ENCODE measurements around the gene PTAR1. TPM values are rescaled to one million over a fixed set of nuclear protein-coding genes. Genes with fewer than 3 reads are reported as not detected.

The PTAR1 gene
- total and polyA plus RNA-seq, 8 donors, result 49.5 to 117 (median 73.1) TPM

GRCh38 chr9:69762527-69762926 is 2.7 kb upstream of the PTAR1 start:
- ATAC-seq (no peak), DNase-seq (no peak)
- intact Hi-C loops (cut with DNase I), result no loop called here
- H3K4me1 ChIP-seq, result peaks cover 2 to 13% of the 10 kb centered on the region in 2 donors
- H3K36me3 ChIP-seq, result no peaks in the 10 kb centered on the region
- no peaks in the 10 kb centered on the region for H3K27me3 ChIP-seq
- H3K9me3 ChIP-seq, result no peaks in the 10 kb centered on the region
- no peak overlapping the region for H3K27ac ChIP-seq
- H3K4me3 ChIP-seq, result no peak overlapping the region
- TF ChIP-seq CTCF (IDR thresholded peaks at IDR 0.05), result no peak

GRCh38 chr9:69760278-69760610 is 433 bp upstream of the PTAR1 start:
- Histone ChIP-seq H3K9me3 (no peaks in the 10 kb centered on the region), H3K27ac (peak overlapping the region; percentile 98 to 99), H3K36me3 (no peaks in the 10 kb centered on the region), H3K4me1 (peaks cover 2 to 30% of the 10 kb centered on the region in 2 donors), H3K4me3 (peak overlapping the region; percentile 59 to 86), H3K27me3 (no peaks in the 10 kb centered on the region)
- intact Hi-C loops (cut with DNase I), result no loop called here
- TF ChIP-seq CTCF (IDR thresholded peaks at IDR 0.05), result no peak
- ATAC-seq, result peak; percentile 3
- peak in 1 of 4 donors; percentile 36 for DNase-seq

- Histone ChIP-seq H3K4me1 (peaks cover 2 to 33% of the 10 kb centered on the region in 2 donors), H3K4me3 (peak overlapping the region; percentile 59 to 86), H3K27ac (peak overlapping the region; percentile 98 to 99), H3K27me3 (no peaks in the 10 kb centered on the region), H3K36me3 (no peaks in the 10 kb centered on the region), H3K9me3 (no peaks in the 10 kb centered on the region)
- DNase-seq, result peak in 2 of 4 donors; percentile 27 to 29
- TF ChIP-seq CTCF (IDR thresholded peaks at IDR 0.05), result no peak
- peak; percentile 2 for ATAC-seq
- intact Hi-C loops (cut with DNase I), result no loop called here
These were observed 790 bp downstream of the PTAR1 start for GRCh38 chr9:69759021-69759420.

- TF ChIP-seq CTCF (IDR thresholded peaks at IDR 0.05), result no peak
- peak in 2 of 4 donors; percentile 40 to 42 for DNase-seq
- ATAC-seq, result no peak
- Histone ChIP-seq H3K4me1 (peaks cover 2 to 40% of the 10 kb centered on the region in 2 donors), H3K36me3 (no peaks in the 10 kb centered on the region), H3K27me3 (no peaks in the 10 kb centered on the region), H3K4me3 (peak overlapping the region in 1 of 2 donors; percentile 86), H3K27ac (peak overlapping the region in 1 of 2 donors; percentile 98), H3K9me3 (no peaks in the 10 kb centered on the region)
- intact Hi-C loops (cut with DNase I), result no loop called here
These were observed 1.7 kb downstream of the PTAR1 start for GRCh38 chr9:69757996-69758675.

GRCh38 chr9:69755205-69755604 is 4.6 kb downstream of the PTAR1 start:
- no peak for ATAC-seq
- no peak for TF ChIP-seq CTCF (IDR thresholded peaks at IDR 0.05)
- Histone ChIP-seq H3K27me3 (no peaks in the 10 kb centered on the region), H3K36me3 (peaks cover 0 to 3% of the 10 kb centered on the region in 2 donors), H3K27ac (no peak overlapping the region), H3K4me1 (peaks cover 2 to 44% of the 10 kb centered on the region in 2 donors), H3K9me3 (no peaks in the 10 kb centered on the region), H3K4me3 (no peak overlapping the region)
- DNase-seq, result no peak
- intact Hi-C loops (cut with DNase I), result no loop called here

All from left lung (tissue), 10 donors.